ENCODE results near the gene MARK2.

Gene MARK2

DNA sequence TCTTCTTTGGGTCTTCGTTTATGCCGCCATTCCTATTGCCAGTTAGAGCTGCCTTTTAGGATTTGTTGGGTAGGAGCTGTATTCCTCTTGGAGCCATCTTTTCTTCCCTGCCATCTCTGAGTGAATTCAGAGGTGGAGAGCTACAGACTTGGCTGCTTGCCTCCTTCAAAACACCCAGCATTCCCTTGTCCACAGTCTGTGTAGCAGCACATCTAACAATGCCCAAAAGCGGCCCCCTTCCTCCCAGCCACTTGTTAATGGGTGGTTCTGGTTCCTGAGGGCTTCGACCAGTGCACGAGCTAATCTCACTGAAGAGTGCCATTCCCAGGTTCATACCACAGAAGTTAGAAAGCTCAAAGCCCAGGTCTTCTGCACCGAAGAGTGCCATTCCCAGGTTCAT, 37.7 kb downstream of the MARK2 start:
- no peak for DNase-seq (ENCODE audit: low spot score)
- Histone ChIP-seq H3K27ac (no peak overlapping the region), H3K4me3 (no peak overlapping the region)
- TF ChIP-seq, protein P1, sequence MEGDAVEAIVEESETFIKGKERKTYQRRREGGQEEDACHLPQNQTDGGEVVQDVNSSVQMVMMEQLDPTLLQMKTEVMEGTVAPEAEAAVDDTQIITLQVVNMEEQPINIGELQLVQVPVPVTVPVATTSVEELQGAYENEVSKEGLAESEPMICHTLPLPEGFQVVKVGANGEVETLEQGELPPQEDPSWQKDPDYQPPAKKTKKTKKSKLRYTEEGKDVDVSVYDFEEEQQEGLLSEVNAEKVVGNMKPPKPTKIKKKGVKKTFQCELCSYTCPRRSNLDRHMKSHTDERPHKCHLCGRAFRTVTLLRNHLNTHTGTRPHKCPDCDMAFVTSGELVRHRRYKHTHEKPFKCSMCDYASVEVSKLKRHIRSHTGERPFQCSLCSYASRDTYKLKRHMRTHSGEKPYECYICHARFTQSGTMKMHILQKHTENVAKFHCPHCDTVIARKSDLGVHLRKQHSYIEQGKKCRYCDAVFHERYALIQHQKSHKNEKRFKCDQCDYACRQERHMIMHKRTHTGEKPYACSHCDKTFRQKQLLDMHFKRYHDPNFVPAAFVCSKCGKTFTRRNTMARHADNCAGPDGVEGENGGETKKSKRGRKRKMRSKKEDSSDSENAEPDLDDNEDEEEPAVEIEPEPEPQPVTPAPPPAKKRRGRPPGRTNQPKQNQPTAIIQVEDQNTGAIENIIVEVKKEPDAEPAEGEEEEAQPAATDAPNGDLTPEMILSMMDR (IDR thresholded peaks at IDR 0.05) = no peak

DNA sequence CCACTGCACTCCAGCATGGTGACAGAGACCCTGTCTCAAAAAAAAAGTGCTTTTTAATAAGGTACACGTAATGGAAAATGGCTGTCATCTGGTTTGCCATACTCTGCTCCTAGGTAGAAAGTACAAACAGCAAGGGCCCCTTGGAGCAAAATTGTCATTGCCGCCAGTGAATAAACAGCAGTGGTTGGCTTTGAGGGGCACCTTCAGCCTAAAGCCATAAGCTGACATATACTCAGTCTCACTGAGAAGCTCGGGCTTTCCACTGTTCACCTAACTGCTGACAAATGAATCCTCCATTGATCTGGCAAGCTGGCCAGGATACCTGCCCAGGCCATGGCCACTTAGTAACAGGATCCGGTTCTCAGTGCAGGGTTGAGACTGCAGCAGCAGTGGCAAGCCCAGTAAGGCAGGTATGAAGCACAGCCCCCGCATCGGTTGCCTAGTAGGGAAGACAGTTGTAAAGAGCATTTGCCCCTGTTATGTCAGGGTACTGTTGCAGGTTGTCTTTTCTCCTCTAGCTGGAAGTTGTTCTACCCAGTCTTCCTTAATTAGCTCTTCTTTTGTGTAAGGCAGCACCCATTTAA, 38.8 kb downstream of the MARK2 start:
- Histone ChIP-seq H3K27ac (no peak overlapping the region), H3K4me3 (no peak overlapping the region)
- no peak for DNase-seq (ENCODE audit: low spot score)
- TF ChIP-seq, protein P1 (IDR thresholded peaks at IDR 0.05) = no peak

- Histone ChIP-seq H3K4me3 (no peak overlapping the region), H3K27ac (no peak overlapping the region)
- TF ChIP-seq, protein P1 (IDR thresholded peaks at IDR 0.05) = no peak
- no peak for DNase-seq (ENCODE audit: low spot score)
These were observed 40.9 kb downstream of the MARK2 start for GRCh38 chr11:63879598-63880402.

DNA sequence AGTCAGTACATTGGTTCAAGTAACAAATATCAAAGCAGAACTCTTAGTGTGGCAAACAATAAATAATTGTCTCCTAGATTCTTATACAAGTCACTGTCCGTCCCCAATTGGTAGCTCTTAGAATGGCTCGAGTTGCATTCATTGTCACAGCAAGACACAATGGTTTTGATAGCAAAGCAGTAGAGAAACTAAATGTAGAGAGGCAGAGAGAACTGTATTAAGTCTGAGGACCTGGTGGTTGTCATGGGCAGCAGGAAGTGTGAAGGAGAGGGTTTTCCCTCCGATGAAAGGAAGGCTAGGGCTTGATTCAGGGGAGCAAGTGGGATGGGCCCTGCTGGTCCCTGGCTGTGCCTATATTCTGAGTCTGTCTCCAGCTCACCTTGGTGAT, 41.5 kb downstream of the MARK2 start:
- Histone ChIP-seq H3K27ac (no peak overlapping the region), H3K4me3 (no peak overlapping the region)
- DNase-seq (ENCODE audit: low spot score) = no peak
- TF ChIP-seq, protein P1 (IDR thresholded peaks at IDR 0.05) = no peak

DNA sequence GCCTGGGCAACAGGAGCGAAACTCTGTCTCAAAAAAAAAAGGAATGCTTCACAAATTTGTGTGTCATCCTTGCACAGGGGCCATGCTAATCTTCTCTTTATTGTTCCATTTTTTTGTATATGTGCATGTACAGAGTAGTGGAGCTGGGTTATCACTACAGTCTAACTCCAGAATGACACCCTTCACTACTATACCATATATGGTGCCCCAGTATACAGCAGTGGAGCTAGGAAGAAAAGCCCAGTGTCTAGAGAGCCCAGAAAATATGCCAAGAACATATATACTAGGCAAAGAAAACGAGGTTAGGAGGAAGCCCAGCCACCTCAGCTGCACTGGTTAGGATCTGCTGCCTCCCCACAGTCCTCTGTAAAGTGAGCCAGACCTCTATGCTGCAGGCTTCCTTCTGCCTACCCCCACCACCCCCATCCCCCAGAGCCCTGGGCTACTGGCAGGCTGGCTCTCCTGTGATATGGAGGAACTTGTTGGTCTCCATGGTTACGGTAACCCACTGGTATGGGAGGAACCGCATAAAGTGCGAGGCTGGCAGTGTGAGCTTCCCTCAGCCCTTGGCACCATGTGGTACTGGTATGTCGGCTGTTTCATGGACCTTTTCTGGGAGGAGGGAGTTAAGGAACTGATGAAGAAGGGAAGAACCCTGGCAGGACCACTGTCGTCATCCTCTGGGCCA, 43.8 kb downstream of the MARK2 start:
- H3K27ac ChIP-seq = no peak overlapping the region
- H3K4me3 ChIP-seq = no peak overlapping the region
- no peak for DNase-seq (ENCODE audit: low spot score)
- TF ChIP-seq, protein P1 (IDR thresholded peaks at IDR 0.05) = no peak

- no peak overlapping the region for H3K4me3 ChIP-seq
- H3K27ac ChIP-seq = no peak overlapping the region
- TF ChIP-seq, protein P1 (IDR thresholded peaks at IDR 0.05) = no peak
- DNase-seq (ENCODE audit: low spot score) = no peak
These were observed 44.9 kb downstream of the MARK2 start for GRCh38 chr11:63883791-63884190.

All from coronary artery (tissue), 2 donors.